Stimulated activated CD4-positive, alpha-beta T cell treated with anti-CD3 and anti-CD28 coated beads, Interleukin-4, amount 100 ng/mL, for 48 hours (primary cell): ENCODE measurements around the gene STXBP5.
"Not testable (repeated sequence)": the region's sequence is repeated elsewhere in the genome, so short reads cannot be mapped to it uniquely, and the experiment has no call there.

Experiments
- DNase-seq, 2 donors: peaks; one replicate each; pipeline ENCODE4 v3.0.0-alpha.2; 2020; ENCODE audit warnings: low read depth in 2 of 2

Gene STXBP5

GRCh38 chr6:147297663-147298316 lies 93.6 kb downstream of the STXBP5 start:
- no peak for DNase-seq

GRCh38 chr6:147298461-147298860 lies 94.2 kb downstream of the STXBP5 start:
- no peak for DNase-seq

DNA sequence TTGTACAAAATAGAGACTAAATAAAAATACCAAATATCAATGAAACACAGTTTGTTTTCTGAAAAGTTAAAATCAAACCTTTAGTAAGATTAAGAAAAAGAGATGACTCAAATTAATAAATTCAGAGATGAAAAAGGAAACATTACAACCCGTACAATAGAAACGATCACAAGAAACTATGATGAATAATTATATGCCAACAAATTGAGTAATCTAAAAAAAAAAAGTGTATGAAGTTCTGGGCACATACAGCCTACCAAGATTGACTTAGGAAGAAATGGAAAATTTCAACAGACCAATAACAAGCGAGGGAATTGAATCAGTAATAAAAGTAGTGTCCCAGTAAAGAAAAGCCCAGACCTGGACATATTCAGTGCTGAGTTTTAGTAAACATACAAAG lies 94.8 kb downstream of the STXBP5 start:
- no peak for DNase-seq

DNA sequence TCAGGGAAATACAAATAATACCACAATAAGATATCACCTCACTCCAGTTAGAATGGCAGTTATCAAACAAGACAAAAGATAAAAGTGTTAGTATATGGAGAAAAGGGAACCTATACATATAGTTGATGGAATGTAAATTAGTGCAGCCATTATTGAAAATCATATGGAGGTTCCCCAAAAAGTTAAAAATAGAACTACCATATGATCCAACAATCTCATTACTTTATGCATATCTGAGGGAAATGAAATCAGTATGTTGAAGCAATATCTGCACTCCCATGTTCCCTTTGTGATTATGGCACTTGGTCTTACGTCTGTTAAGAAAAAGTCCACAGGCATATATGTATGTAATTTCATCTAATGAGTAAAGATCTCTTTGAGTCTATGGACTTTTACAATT lies 96.9 kb downstream of the STXBP5 start:
- DNase-seq = no peak

GRCh38 chr6:147304016-147304415 lies 99.8 kb downstream of the STXBP5 start:
- DNase-seq = no peak

- DNase-seq = no peak
These were observed 106.3 kb downstream of the STXBP5 start for GRCh38 chr6:147310521-147310920.

DNA sequence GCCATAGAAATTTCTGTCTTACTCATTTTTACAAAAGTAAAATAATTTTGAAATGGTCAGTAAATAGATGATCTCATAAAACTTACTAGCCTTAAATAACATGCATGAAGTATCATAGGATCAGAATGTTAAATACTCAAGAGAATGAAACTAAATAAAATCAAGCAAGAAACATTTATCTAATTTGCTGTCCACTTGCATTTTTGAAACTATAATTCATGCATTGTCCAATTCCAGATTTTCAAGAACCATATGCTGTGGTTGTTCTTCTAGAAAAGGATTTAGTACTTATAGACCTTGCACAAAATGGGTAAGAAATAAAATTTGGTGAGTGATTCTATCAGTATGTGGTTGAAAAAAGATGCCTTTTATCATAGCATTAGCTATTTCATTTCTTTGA lies 107.0 kb downstream of the STXBP5 start:
- DNase-seq = no peak

DNA sequence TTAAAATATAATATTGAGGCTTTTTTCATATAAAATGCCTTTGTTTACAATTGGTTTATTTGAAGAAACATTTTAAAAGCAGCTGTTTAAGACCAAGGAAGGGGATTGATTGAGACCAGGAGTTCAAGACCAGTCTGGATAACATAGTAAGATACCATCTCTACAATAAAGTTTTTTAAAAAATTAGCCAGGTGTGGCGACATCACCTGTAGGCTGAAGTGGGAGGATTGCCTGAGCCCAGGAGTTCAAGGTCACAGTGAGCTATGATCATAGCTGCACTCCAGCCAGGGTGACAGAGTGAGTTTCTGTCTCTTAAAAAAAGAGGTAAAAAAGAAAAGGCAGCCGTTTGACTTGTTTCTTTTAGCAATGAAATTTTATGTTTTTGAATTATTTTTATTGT lies 117.0 kb downstream of the STXBP5 start:
- no peak for DNase-seq

GRCh38 chr6:147322299-147323162 lies 118.3 kb downstream of the STXBP5 start:
- DNase-seq = no peak

DNA sequence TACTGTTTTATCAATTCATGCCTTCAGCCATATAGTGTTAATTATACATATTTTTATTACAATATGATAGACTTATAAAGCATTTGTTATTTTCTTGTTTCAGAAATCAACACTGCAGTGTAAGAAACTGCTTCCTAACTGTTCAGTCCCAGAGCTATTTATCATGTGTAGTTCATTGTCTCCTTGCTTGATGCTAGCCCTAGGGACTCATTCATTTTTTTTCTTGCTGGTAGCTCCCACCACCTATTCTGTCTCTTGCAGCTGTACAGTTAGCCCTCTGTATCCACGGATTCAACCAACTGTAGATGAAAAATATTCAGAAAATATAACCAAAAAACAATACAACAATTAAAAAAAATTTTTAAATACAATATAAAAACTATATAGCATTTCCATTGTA lies 121.3 kb downstream of the STXBP5 start:
- no peak for DNase-seq

DNA sequence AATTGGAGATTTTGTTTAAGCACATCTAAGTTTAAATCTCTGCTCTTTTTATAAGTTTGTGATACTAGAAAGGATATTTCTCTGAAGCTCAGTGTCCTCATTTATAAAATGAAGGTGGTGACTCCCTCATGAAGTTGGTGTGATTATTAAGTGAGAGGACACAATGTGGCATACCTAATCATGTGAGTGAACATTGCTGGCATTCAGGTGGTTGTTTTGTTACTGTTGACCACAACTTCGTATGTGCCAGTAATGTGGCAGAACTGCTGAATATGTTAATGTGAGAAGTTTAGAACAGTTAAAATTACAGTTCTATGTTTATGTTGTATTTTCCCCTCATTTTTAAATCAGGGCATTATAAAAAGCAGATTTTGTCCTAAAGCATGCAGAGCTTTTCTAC lies 127.2 kb downstream of the STXBP5 start:
- no peak for DNase-seq

- no peak for DNase-seq
These were observed 133.7 kb downstream of the STXBP5 start for GRCh38 chr6:147337921-147338320.

DNA sequence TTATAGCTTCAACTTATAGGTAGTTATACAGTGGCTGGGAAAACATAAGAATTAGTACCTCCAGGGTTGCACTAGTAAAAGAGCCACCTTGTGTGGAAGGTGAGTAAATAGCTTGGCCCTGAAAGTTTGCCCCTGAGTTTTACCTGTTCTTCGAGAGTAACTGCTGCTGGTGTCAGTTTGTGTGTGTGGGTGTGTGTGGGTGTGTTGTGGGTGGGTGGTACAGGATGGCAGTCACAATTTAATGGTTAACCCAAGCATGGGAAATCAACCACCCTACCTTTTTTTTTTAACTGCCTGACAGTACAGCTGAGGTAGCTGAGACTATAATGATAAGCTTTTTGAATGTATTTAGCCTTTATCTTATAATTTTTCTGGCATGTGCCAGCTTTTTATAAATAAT lies 137.3 kb downstream of the STXBP5 start:
- no peak for DNase-seq

DNA sequence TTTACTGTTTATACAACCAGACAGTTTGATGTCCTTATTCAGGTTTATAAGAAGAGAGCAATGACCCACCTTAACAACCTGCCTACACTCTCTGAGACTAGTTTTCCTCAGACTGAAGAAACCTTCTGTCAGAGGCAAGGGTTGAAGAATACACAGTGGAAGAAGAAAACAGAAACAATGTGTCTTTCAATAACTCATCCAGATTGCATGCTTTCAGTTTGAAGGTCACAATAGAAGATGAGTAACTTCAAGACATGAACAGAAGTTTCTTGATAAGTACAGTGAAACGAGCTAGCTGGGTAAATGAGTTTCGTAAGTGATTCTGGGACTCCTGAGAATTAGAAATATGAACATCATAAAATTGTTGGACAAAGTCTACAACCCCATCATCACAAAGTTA lies 141.7 kb downstream of the STXBP5 start:
- no peak for DNase-seq

GRCh38 chr6:147347179-147347881 lies 143.1 kb downstream of the STXBP5 start:
- no peak for DNase-seq

DNA sequence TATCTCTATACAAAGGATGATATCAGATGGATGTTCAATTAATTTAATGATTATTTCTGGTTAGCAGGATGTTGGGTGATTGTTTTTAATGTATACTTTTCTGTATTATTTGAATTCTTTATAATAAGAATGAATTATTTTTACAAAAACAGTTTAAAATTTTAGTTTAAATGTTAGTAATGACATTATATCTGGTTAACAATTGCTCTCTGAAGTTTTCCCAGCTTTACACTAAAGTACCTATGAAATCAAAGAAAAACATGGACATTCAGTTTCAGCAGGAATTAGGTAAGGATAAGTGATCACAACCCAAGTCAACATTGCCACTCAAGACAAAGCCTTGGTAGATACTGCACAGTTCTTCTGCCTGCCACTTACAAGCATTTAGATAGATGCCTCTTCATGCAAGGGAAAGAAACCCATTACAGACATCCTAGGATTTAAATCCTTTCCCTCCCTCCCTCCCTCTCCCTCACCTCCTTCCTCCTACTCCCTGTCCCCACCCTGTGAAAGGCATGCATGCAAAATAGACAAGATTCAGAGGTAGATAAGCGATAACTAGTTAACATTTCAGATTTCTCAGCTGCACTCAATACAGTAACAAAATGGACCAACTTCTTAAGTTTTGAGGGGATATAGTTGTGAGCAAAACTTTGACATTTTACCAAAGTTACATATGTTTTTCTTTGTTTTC lies 143.8 kb downstream of the STXBP5 start:
- DNase-seq = no peak

- DNase-seq = no peak
These were observed 157.2 kb downstream of the STXBP5 start for GRCh38 chr6:147361311-147361981.

GRCh38 chr6:147366290-147366689 lies 162.1 kb downstream of the STXBP5 start:
- DNase-seq = no peak

GRCh38 chr6:147371325-147371724 lies 167.1 kb downstream of the STXBP5 start:
- DNase-seq = no peak

GRCh38 chr6:147372806-147373205 lies 168.6 kb downstream of the STXBP5 start:
- DNase-seq = no peak

- no peak for DNase-seq
These were observed 174.6 kb downstream of the STXBP5 start for GRCh38 chr6:147378819-147379218.

GRCh38 chr6:147380841-147381240 lies 176.6 kb downstream of the STXBP5 start:
- not testable (repeated sequence) for DNase-seq
